GM21737 (cell line): ENCODE data around the gene SCAPER.

Source experiments
- ATAC-seq: cut with Tn5 transposase; IDR thresholded peaks from one replicate; pipeline ENCODE4 v1.9.1; 2021; ENCODE audit warnings: mild to moderate bottlenecking, moderate library complexity; ENCODE audit not compliant: unreplicated experiment

SCAPER gene

GRCh38 chr15:76905013-76905839, at the start of gene SCAPER:
Gene SCAPER (minus strand): TSS chr15:76905340. CDS start chr15:76883817, 21,523 bp downstream.
- ATAC-seq: peak; percentile 80

GRCh38 chr15:76954744-76955143, 49.6 kb upstream of the SCAPER start:
- no peak for ATAC-seq

- no peak for ATAC-seq
Measured at GRCh38 chr15:76953913-76954312, 48.8 kb upstream of the SCAPER start.

- ATAC-seq: no peak
Measured at GRCh38 chr15:76951220-76951619, 46.1 kb upstream of the SCAPER start.

GRCh38 chr15:76947454-76947853, 42.3 kb upstream of the SCAPER start:
- no peak for ATAC-seq

GRCh38 chr15:76945494-76946093, 40.5 kb upstream of the SCAPER start:
- ATAC-seq: no peak

- ATAC-seq: no peak
Measured at GRCh38 chr15:76942331-76942730, 37.2 kb upstream of the SCAPER start.

GRCh38 chr15:76941636-76942035, 36.5 kb upstream of the SCAPER start:
- ATAC-seq: no peak

- ATAC-seq: no peak
Measured at GRCh38 chr15:76939715-76940114, 34.6 kb upstream of the SCAPER start.

- ATAC-seq: no peak
Measured at GRCh38 chr15:76938752-76939151, 33.6 kb upstream of the SCAPER start.

- ATAC-seq: no peak
Measured at GRCh38 chr15:76936671-76937070, 31.5 kb upstream of the SCAPER start.

- no peak for ATAC-seq
Measured at GRCh38 chr15:76935620-76936019, 30.5 kb upstream of the SCAPER start.

- no peak for ATAC-seq
Measured at GRCh38 chr15:76932135-76932966, 27.2 kb upstream of the SCAPER start.

GRCh38 chr15:76931397-76932134, 26.4 kb upstream of the SCAPER start, which contains the start of gene RCN2:
Gene RCN2 (plus strand): TSS chr15:76931749. CDS start chr15:76931842, 93 bp downstream.
- peak; percentile 99 for ATAC-seq

GRCh38 chr15:76930831-76931396, 25.8 kb upstream of the SCAPER start:
- no peak for ATAC-seq

- no peak for ATAC-seq
Measured at GRCh38 chr15:76929011-76929760, 24.0 kb upstream of the SCAPER start.

GRCh38 chr15:76928201-76928600, 23.1 kb upstream of the SCAPER start:
- no peak for ATAC-seq

GRCh38 chr15:76916369-76916768, 11.2 kb upstream of the SCAPER start:
- no peak for ATAC-seq

GRCh38 chr15:76913737-76914136, 8.6 kb upstream of the SCAPER start:
- ATAC-seq: no peak

GRCh38 chr15:76912430-76912829, 7.3 kb upstream of the SCAPER start:
- ATAC-seq: no peak
